Measurements from ENCODE around the gene ITGB1BP1. TPM values are rescaled to one million over a fixed set of nuclear protein-coding genes. Genes with fewer than 3 reads are reported as not detected.

Gene ITGB1BP1
- total and polyA plus RNA-seq, 7 experiments from 2014 or later: 45.1 to 123 (median 56.1) TPM

DNA sequence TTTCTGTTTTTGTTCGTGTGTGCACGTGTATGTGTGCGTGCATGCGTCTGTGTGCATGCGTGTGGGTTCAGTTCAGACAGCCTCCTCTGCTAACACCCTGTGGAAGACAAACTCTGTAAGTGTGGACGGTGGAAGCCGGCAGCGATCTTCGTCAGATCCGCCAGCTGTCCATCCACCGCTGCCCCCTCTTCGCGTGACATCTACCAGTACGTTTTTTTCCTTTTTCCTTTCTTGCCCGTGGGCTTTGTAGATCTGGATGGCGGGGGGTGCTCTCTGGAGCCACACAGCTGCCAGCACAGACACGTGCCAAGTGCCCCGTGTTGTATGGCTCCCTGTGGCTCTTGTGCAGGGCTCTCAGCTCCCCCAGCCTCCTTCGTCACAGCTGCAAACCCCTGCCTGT lies 32.3 kb downstream of the ITGB1BP1 start:
- Histone ChIP-seq H3K36me3 (ENCODE audit: control insufficient read depth in 2 of 3, insufficient read depth in 3 of 3, low read length in 3 of 3) (no peaks in the 10 kb centered on the region), H3K27ac (ENCODE audit: low read depth, low read length) (no peak overlapping the region), H3K27me3 (ENCODE audit: control insufficient read depth in 2 of 2, insufficient read depth in 2 of 2, low read length in 2 of 2) (no peaks in the 10 kb centered on the region), H3K4me3 (ENCODE audit: low read length) (no peak overlapping the region), H3K4me1 (ENCODE audit: control insufficient read depth in 2 of 2, insufficient read depth in 2 of 2, low read length in 2 of 2) (no peaks in the 10 kb centered on the region), H3K9me3 (ENCODE audit: control insufficient read depth in 2 of 3, low read length in 3 of 3) (no peaks in the 10 kb centered on the region)
- ChIA-PET CTCF (no interaction called here), POLR2A (no interaction called here)
- intact Hi-C loops (cut with micrococcal nuclease): no loop called here
- Mint-ChIP-seq H3K36me3 (no peaks in the 10 kb centered on the region), H3K27me3 (peaks cover 0 to 2% (median 0%) of the 10 kb centered on the region in 5 donors), H3K4me3 (no peak overlapping the region), H3K9me3 (peaks cover 0 to 4% (median 0%) of the 10 kb centered on the region in 11 donors), H3K4me1 (peaks cover 0 to 2% (median 0%) of the 10 kb centered on the region in 7 donors), H3K27ac (no peak overlapping the region)
- ATAC-seq: no peak
- DNase-seq: no peak

DNA sequence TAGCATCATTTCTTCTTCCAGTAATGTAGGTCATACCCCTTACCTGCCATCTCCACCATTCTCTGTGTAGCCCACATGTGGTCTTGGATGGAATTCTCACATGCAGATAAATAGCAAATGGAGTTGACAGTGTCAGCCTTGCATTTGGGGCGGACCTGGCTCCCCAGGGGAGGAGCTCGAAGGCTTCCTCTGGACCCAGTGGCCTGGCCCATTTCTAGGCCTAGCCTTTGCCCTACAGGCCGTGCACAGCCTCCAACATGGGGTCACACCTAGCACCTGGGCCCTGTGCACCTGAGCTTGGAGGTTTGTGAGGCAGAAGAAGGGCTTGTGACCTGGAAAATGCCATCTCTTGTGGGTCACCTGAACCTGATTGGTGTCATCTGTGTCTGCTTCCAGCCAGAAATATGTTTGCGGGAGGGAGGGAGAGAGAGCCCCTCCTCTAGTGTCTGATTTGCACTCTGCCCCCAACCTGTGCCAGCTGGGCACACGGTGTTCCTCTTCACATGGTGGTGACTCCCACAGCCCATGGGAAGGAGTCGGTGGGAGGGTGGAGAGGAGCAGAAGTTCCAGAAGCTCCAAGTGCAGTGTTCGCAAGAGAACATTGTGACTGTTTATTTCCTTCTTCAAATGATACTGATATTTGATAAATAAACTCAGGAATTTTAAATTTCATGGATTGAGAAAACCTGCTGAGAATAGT lies 33.0 kb downstream of the ITGB1BP1 start:
- no peaks in the 10 kb centered on the region for H3K4me1 ChIP-seq (ENCODE audit: control insufficient read depth in 2 of 2, insufficient read depth in 2 of 2, low read length in 2 of 2)
- ATAC-seq: no peak
- H3K36me3 ChIP-seq (ENCODE audit: control insufficient read depth in 2 of 3, insufficient read depth in 3 of 3, low read length in 3 of 3): no peaks in the 10 kb centered on the region
- no peak for DNase-seq
- H3K27ac ChIP-seq (ENCODE audit: low read depth, low read length): no peak overlapping the region
- Mint-ChIP-seq H3K4me3 (no peak overlapping the region), H3K9me3 (peaks cover 0 to 4% (median 0%) of the 10 kb centered on the region in 11 donors), H3K36me3 (no peaks in the 10 kb centered on the region), H3K27me3 (peaks cover 0 to 2% (median 0%) of the 10 kb centered on the region in 5 donors), H3K27ac (no peak overlapping the region), H3K4me1 (peaks cover 0 to 2% (median 0%) of the 10 kb centered on the region in 7 donors)
- no peaks in the 10 kb centered on the region for H3K27me3 ChIP-seq (ENCODE audit: control insufficient read depth in 2 of 2, insufficient read depth in 2 of 2, low read length in 2 of 2)
- ChIA-PET CTCF (no interaction called here), POLR2A (no interaction called here)
- H3K4me3 ChIP-seq (ENCODE audit: low read length): no peak overlapping the region
- no peaks in the 10 kb centered on the region for H3K9me3 ChIP-seq (ENCODE audit: control insufficient read depth in 2 of 3, low read length in 3 of 3)
- intact Hi-C loops (cut with micrococcal nuclease): no loop called here

DNA sequence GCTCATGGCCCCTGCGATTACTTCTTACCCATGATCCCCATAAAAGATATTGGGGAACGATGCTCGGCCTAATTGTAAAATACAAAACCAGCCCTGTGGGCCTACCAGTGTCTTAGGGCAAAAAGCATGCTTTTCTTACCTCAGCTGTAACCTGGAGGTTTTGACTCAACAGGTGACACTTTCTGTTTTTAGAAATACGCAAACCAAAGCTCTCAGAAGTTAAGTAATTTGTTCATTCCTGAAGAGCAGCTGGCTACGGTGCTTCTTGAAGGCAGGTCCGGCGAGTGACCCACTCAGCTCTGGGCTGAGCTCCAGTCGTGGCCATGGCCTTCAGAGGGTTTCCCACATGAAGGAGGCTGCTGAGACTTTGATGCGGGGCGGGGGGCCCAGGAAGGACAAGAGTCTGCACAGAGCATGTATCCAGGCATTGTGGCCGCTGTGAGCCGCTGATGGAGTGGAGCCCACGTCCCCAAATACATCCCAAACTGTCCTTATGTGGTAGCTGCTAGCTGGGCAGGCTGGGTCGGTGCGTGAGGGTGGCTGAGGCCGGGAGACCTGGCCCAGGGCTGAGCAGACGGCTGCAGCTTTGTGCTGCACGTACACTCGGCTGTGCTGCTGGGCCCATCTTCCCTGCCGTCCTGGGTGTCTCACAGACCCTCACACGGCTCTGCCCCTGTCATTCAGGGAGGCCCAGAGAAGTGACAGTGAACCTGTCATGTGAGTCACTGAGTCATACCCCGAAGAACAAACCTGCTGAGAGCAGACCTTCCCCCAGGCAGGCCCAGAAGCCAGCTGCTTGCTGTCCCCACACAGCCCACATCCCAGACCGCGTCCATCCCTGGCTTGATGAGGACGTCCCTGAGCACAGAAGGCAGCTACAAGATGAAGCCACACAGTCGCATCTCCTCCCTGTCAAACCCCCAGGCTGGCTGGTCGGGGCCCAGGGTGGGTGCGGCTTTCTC lies 34.1 kb downstream of the ITGB1BP1 start:
- DNase-seq (no peak), ATAC-seq (no peak)
- Mint-ChIP-seq H3K4me1 (peaks cover 0 to 2% (median 0%) of the 10 kb centered on the region in 7 donors), H3K4me3 (no peak overlapping the region), H3K27me3 (peaks cover 0 to 2% (median 0%) of the 10 kb centered on the region in 5 donors), H3K9me3 (peaks cover 0 to 4% (median 0%) of the 10 kb centered on the region in 11 donors), H3K27ac (no peak overlapping the region), H3K36me3 (no peaks in the 10 kb centered on the region)
- intact Hi-C loops (cut with micrococcal nuclease): no loop called here
- H3K4me3 ChIP-seq (ENCODE audit: low read length): no peak overlapping the region
- H3K27me3 ChIP-seq (ENCODE audit: control insufficient read depth in 2 of 2, insufficient read depth in 2 of 2, low read length in 2 of 2): no peaks in the 10 kb centered on the region
- H3K4me1 ChIP-seq (ENCODE audit: control insufficient read depth in 2 of 2, insufficient read depth in 2 of 2, low read length in 2 of 2): no peaks in the 10 kb centered on the region
- no peak overlapping the region for H3K27ac ChIP-seq (ENCODE audit: low read depth, low read length)
- H3K36me3 ChIP-seq (ENCODE audit: control insufficient read depth in 2 of 3, insufficient read depth in 3 of 3, low read length in 3 of 3): no peaks in the 10 kb centered on the region
- ChIA-PET POLR2A (no interaction called here), CTCF (no interaction called here)
- H3K9me3 ChIP-seq (ENCODE audit: control insufficient read depth in 2 of 3, low read length in 3 of 3): no peaks in the 10 kb centered on the region

DNA sequence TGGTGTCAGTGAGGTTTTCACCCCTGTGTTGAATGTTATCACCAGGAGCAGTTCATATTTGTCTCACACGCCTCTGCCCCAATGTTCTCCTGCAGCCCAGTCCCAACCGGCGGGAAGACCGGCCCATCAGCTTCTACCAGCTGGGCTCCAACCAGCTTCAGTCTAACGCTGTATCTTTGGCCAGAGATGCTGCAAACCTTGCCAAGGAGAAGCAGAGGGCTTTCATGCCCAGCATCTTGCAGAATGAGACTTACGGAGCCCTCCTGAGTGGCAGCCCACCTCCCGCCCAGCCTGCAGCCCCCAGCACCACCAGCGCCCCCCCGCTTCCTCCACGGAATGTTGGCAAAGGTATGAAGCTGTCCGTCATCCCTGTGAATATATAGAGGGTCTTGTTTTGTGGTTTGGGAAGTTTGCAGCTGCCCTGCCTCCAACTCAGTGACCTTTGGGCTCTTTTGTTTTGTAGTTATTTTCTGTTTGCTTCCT lies 35.1 kb downstream of the ITGB1BP1 start:
- Mint-ChIP-seq H3K36me3 (no peaks in the 10 kb centered on the region), H3K9me3 (peaks cover 0 to 4% (median 0%) of the 10 kb centered on the region in 11 donors), H3K4me3 (no peak overlapping the region), H3K4me1 (peaks cover 0 to 2% (median 0%) of the 10 kb centered on the region in 7 donors), H3K27me3 (peaks cover 0 to 2% (median 0%) of the 10 kb centered on the region in 5 donors), H3K27ac (no peak overlapping the region)
- H3K36me3 ChIP-seq (ENCODE audit: control insufficient read depth in 2 of 3, insufficient read depth in 3 of 3, low read length in 3 of 3): no peaks in the 10 kb centered on the region
- ATAC-seq (no peak), DNase-seq (no peak)
- no peak overlapping the region for H3K4me3 ChIP-seq (ENCODE audit: low read length)
- H3K27me3 ChIP-seq (ENCODE audit: control insufficient read depth in 2 of 2, insufficient read depth in 2 of 2, low read length in 2 of 2): no peaks in the 10 kb centered on the region
- CTCF ChIA-PET: no interaction called here
- POLR2A ChIA-PET: no interaction called here
- H3K9me3 ChIP-seq (ENCODE audit: control insufficient read depth in 2 of 3, low read length in 3 of 3): no peaks in the 10 kb centered on the region
- intact Hi-C loops (cut with micrococcal nuclease): no loop called here
- H3K27ac ChIP-seq (ENCODE audit: low read depth, low read length): no peak overlapping the region
- H3K4me1 ChIP-seq (ENCODE audit: control insufficient read depth in 2 of 2, insufficient read depth in 2 of 2, low read length in 2 of 2): no peaks in the 10 kb centered on the region

DNA sequence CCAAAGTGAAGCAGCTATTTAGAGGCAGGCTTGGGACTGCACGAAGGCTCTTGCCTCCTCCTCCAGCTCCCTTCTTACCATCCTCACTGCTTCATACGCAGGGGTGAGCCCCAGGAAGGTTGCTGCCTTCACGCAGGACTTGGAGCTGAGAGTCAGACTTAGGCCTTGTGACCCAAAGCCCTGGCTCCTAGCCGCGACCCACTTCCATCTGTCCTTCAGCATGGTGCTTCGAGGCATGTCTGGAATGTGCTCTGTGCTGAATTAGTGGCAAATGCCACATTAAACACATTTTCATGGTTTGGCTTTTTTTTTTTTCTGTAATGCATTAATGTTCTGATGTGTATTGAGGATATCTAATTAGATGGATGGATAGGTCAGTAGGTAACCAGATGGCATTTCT lies 37.5 kb downstream of the ITGB1BP1 start:
- Mint-ChIP-seq H3K9me3 (peaks cover 0 to 4% (median 0%) of the 10 kb centered on the region in 11 donors), H3K27me3 (no peaks in the 10 kb centered on the region), H3K27ac (no peak overlapping the region), H3K4me3 (no peak overlapping the region), H3K36me3 (no peaks in the 10 kb centered on the region), H3K4me1 (peaks cover 0 to 2% (median 0%) of the 10 kb centered on the region in 7 donors)
- Histone ChIP-seq H3K36me3 (ENCODE audit: control insufficient read depth in 2 of 3, insufficient read depth in 3 of 3, low read length in 3 of 3) (no peaks in the 10 kb centered on the region), H3K27me3 (ENCODE audit: control insufficient read depth in 2 of 2, insufficient read depth in 2 of 2, low read length in 2 of 2) (no peaks in the 10 kb centered on the region), H3K4me3 (ENCODE audit: low read length) (no peak overlapping the region), H3K9me3 (ENCODE audit: control insufficient read depth in 2 of 3, low read length in 3 of 3) (no peaks in the 10 kb centered on the region), H3K27ac (ENCODE audit: low read depth, low read length) (no peak overlapping the region), H3K4me1 (ENCODE audit: control insufficient read depth in 2 of 2, insufficient read depth in 2 of 2, low read length in 2 of 2) (no peaks in the 10 kb centered on the region)
- no peak for DNase-seq
- no peak for ATAC-seq
- CTCF ChIA-PET: no interaction called here
- intact Hi-C loops (cut with micrococcal nuclease): no loop called here
- POLR2A ChIA-PET: no interaction called here

DNA sequence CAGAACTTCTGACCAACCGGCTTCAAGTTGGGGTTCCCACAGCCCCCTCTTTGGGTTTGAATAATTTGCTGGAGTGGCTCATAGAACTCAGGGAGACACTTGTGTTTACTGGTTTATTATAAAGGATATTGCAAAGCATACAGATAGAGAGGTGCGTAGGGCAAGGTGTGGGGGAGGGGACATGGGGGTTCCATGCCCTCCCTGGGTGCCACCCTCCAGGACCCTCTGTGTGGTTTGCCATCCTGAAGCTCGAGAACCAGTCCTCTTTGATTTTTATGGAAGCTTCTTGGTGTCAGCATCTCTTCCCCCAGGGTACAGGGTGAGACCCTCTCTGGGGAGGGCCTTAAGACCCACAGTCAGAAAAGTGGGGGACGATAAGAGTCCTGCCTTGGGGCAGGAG lies 38.8 kb downstream of the ITGB1BP1 start:
- Mint-ChIP-seq H3K4me1 (no peaks in the 10 kb centered on the region), H3K27ac (no peak overlapping the region), H3K36me3 (no peaks in the 10 kb centered on the region), H3K27me3 (no peaks in the 10 kb centered on the region), H3K9me3 (peaks cover 0 to 4% (median 0%) of the 10 kb centered on the region in 11 donors), H3K4me3 (no peak overlapping the region)
- Histone ChIP-seq H3K9me3 (ENCODE audit: control insufficient read depth in 2 of 3, low read length in 3 of 3) (no peaks in the 10 kb centered on the region), H3K27me3 (ENCODE audit: control insufficient read depth in 2 of 2, insufficient read depth in 2 of 2, low read length in 2 of 2) (no peaks in the 10 kb centered on the region), H3K4me1 (ENCODE audit: control insufficient read depth in 2 of 2, insufficient read depth in 2 of 2, low read length in 2 of 2) (no peaks in the 10 kb centered on the region), H3K27ac (ENCODE audit: low read depth, low read length) (no peak overlapping the region), H3K4me3 (ENCODE audit: low read length) (no peak overlapping the region), H3K36me3 (ENCODE audit: control insufficient read depth in 2 of 3, insufficient read depth in 3 of 3, low read length in 3 of 3) (no peaks in the 10 kb centered on the region)
- DNase-seq: no peak
- ChIA-PET POLR2A (no interaction called here), CTCF (no interaction called here)
- ATAC-seq: no peak
- intact Hi-C loops (cut with micrococcal nuclease): no loop called here

Data from naive thymus-derived CD4-positive, alpha-beta T cell (primary cell).